ENCODE measurements around the gene CLDND1. TPM values are rescaled to one million over a fixed set of nuclear protein-coding genes. Genes with fewer than 3 reads are reported as not detected.

Gene CLDND1
- total RNA-seq, 4 donors from 2014 or later: 105 to 202 (median 162) TPM

- in situ Hi-C loops (cut with MboI; ENCODE audit: low pct_ligation_motif_present in 1 of 4, low pct_unique_long_range_greater_than_20kb in 1 of 4, low sequenced_read_pairs in 3 of 4): no loop called here
- no peaks in the 10 kb centered on the region for H3K36me3 ChIP-seq
- no peak for DNase-seq
Observed at GRCh38 chr3:98540346-98540745, 17.6 kb upstream of the CLDND1 start.

DNA sequence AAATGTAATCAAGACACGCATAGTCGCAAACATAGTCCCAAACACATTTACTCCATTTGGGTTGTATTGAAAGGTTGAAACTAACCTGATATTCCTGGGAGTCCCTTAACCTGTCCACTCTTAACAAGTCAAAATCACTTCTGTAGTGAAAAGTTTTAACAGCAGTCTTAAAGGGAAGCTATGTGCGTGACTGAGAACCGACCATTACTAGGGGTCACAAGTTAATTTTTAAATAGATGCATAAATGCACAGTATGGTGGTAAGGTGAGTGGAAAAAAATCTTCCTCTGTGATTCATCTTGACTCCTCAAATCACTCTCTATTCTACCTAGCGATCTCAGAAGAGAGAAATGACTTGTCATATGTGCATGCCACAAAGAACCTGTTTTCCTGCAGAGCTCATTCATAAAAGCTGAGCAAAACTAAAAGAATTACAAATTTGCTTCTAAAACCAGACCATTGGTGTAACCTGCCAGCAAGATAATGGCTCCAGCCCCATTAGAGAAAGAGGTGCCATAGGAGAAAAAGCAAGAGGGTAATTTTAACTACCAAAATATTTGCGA lies 13.8 kb upstream of the CLDND1 start:
- in situ Hi-C loops (cut with MboI; ENCODE audit: low pct_ligation_motif_present in 1 of 4, low pct_unique_long_range_greater_than_20kb in 1 of 4, low sequenced_read_pairs in 3 of 4): no loop called here
- H3K36me3 ChIP-seq: no peaks in the 10 kb centered on the region
- TF ChIP-seq CTCF (IDR thresholded peaks at IDR 0.05) (no peak), POLR2A (IDR thresholded peaks at IDR 0.05) (no peak), POLR2AphosphoS5 (IDR thresholded peaks at IDR 0.05) (no peak), EP300 (IDR thresholded peaks at IDR 0.05; ENCODE audit: low read depth) (no peak)
- DNase-seq: no peak
- 74 to 80% methylated on average over 5 to 6 of the region's 6 CpGs for WGBS, 2 donors (ENCODE audit: low coverage in 1 of 2)
- H3K27me3 ChIP-seq: no peaks in the 10 kb centered on the region
- peak overlapping the region in 3 of 4 donors; percentile 33 to 42 (median 38) for H3K27ac ChIP-seq
- H3K9me3 ChIP-seq: no peaks in the 10 kb centered on the region
- intact Hi-C loops (cut with DNase I; ENCODE audit: low total_unique reads): no loop called here
- H3K4me1 ChIP-seq: no peaks in the 10 kb centered on the region
- no peak overlapping the region for H3K4me3 ChIP-seq

More at GRCh38 chr3:98540346-98540745, 17.6 kb upstream of the CLDND1 start:
- Histone ChIP-seq H3K27ac (peak overlapping the region in 2 of 4 donors; percentile 14 to 16), H3K4me1 (no peaks in the 10 kb centered on the region), H3K4me3 (no peak overlapping the region), H3K9me3 (no peaks in the 10 kb centered on the region), H3K27me3 (no peaks in the 10 kb centered on the region)
- intact Hi-C loops (cut with DNase I; ENCODE audit: low total_unique reads): no loop called here
- TF ChIP-seq CTCF (IDR thresholded peaks at IDR 0.05) (no peak), EP300 (IDR thresholded peaks at IDR 0.05; ENCODE audit: low read depth) (no peak), POLR2A (IDR thresholded peaks at IDR 0.05) (no peak), POLR2AphosphoS5 (IDR thresholded peaks at IDR 0.05) (no peak)
- 64 to 68% methylated on average over 3 of the region's 3 CpGs for WGBS, 2 donors (ENCODE audit: low coverage in 1 of 2)

- DNase-seq: no peak
- Histone ChIP-seq H3K4me3 (peak overlapping the region in 1 of 4 donors; percentile 10), H3K36me3 (no peaks in the 10 kb centered on the region), H3K27me3 (no peaks in the 10 kb centered on the region), H3K4me1 (no peaks in the 10 kb centered on the region), H3K27ac (peak overlapping the region in 1 of 4 donors; percentile 37), H3K9me3 (no peaks in the 10 kb centered on the region)
- intact Hi-C loops (cut with DNase I; ENCODE audit: low total_unique reads): no loop called here
- in situ Hi-C loops (cut with MboI; ENCODE audit: low pct_ligation_motif_present in 1 of 4, low pct_unique_long_range_greater_than_20kb in 1 of 4, low sequenced_read_pairs in 3 of 4): no loop called here
- 70 to 83% methylated on average over 1 of the region's 1 CpG for WGBS, 2 donors (ENCODE audit: low coverage in 1 of 2)
- TF ChIP-seq CTCF (IDR thresholded peaks at IDR 0.05) (no peak), EP300 (IDR thresholded peaks at IDR 0.05; ENCODE audit: low read depth) (no peak), POLR2A (IDR thresholded peaks at IDR 0.05) (no peak), POLR2AphosphoS5 (IDR thresholded peaks at IDR 0.05) (no peak)
Observed at GRCh38 chr3:98534734-98535133, 12.0 kb upstream of the CLDND1 start.

- no peaks in the 10 kb centered on the region for H3K36me3 ChIP-seq
- no peak for TF ChIP-seq POLR2AphosphoS5 (IDR thresholded peaks at IDR 0.05)
- TF ChIP-seq CTCF (IDR thresholded peaks at IDR 0.05): no peak
- no peak for TF ChIP-seq POLR2A (IDR thresholded peaks at IDR 0.05)
- TF ChIP-seq EP300 (IDR thresholded peaks at IDR 0.05; ENCODE audit: low read depth): no peak
- no peaks in the 10 kb centered on the region for H3K27me3 ChIP-seq
- in situ Hi-C loops (cut with MboI; ENCODE audit: low pct_ligation_motif_present in 1 of 4, low pct_unique_long_range_greater_than_20kb in 1 of 4, low sequenced_read_pairs in 3 of 4): no loop called here
- no peaks in the 10 kb centered on the region for H3K4me1 ChIP-seq
- H3K27ac ChIP-seq: peak overlapping the region in 3 of 4 donors; percentile 21 to 60 (median 58)
- WGBS, 2 donors (ENCODE audit: low coverage in 1 of 2): 75 to 83% methylated on average over 2 of the region's 2 CpGs
- no peak for DNase-seq
- H3K4me3 ChIP-seq: peak overlapping the region in 2 of 4 donors; percentile 1 to 3
- intact Hi-C loops (cut with DNase I; ENCODE audit: low total_unique reads): no loop called here
- H3K9me3 ChIP-seq: no peaks in the 10 kb centered on the region
Observed at GRCh38 chr3:98534168-98534567, 11.5 kb upstream of the CLDND1 start.

Measured in transverse colon (tissue), 4 donors.